Omental fat pad (tissue), 4 donors: ENCODE data around the gene CGB5. TPM values are rescaled to one million over a fixed set of nuclear protein-coding genes. Genes with fewer than 3 reads are reported as not detected.
"Not testable (repeated sequence)": the region's sequence is repeated elsewhere in the genome, so short reads cannot be mapped to it uniquely, and the experiment has no call there.

ENCODE experiments used
- ATAC-seq: fragments of 150-250 bp; one replicate; pipeline ENCODE4 v1.9.1; 2016; ENCODE audit warnings: mild to moderate bottlenecking, moderate library complexity; ENCODE audit not compliant: low FRiP score
- DNase-seq: peaks from one replicate; pipeline ENCODE4 v3.0.0-alpha.2; 2019; ENCODE audit warnings: low spot score
- CTCF ChIP-seq, 3 donors: fragments of 450-650 bp; IDR thresholded peaks; one replicate each; pipeline ENCODE4 v1.5.1; 2016 to 2017; ENCODE audit warnings: antibody characterized with exemption in 3 of 3, mild to moderate bottlenecking in 3 of 3, moderate library complexity in 2 of 3
- total RNA-seq, 4 donors: library from RNA; depleted of rRNA; stranded (reverse); fragments of >200 nt; gene quantifications; one replicate each; pipeline ENCODE4 v1.1.0, GENCODE V29; 2016

CGB5 gene
- not detected for total RNA-seq

GRCh38 chr19:49043548-49043947, at the start of gene CGB5:
Gene CGB5, plus strand, starts transcription at chr19:49043848. Its CDS starts 362 bp downstream, at chr19:49044210.
- DNase-seq, ATAC-seq: not testable (repeated sequence)

- no peak for ATAC-seq
- DNase-seq, result no peak
- TF ChIP-seq CTCF (IDR thresholded peaks at IDR 0.05), result no peak
Observed at GRCh38 chr19:48994035-48994386, 49.6 kb upstream of the CGB5 start.

GRCh38 chr19:48997972-48998371, 45.7 kb upstream of the CGB5 start:
- TF ChIP-seq CTCF (IDR thresholded peaks at IDR 0.05), result no peak
- ATAC-seq (no peak), DNase-seq (no peak)

- DNase-seq (no peak), ATAC-seq (no peak)
- TF ChIP-seq CTCF (IDR thresholded peaks at IDR 0.05), result no peak
Observed at GRCh38 chr19:48999481-49000325, 43.9 kb upstream of the CGB5 start.

GRCh38 chr19:49004133-49004532, 39.5 kb upstream of the CGB5 start:
- DNase-seq (no peak), ATAC-seq (no peak)
- no peak for TF ChIP-seq CTCF (IDR thresholded peaks at IDR 0.05)

- ATAC-seq, result no peak
- DNase-seq, result no peak
- no peak for TF ChIP-seq CTCF (IDR thresholded peaks at IDR 0.05)
Observed at GRCh38 chr19:49004964-49005614, 38.6 kb upstream of the CGB5 start.

GRCh38 chr19:49006905-49007304, 36.7 kb upstream of the CGB5 start:
- ATAC-seq (peak; percentile 6), DNase-seq (no peak)
- TF ChIP-seq CTCF (IDR thresholded peaks at IDR 0.05), result no peak
